Measurements from ENCODE around the gene ATP2A1. TPM values are rescaled to one million over a fixed set of nuclear protein-coding genes. Genes with fewer than 3 reads are reported as not detected.

ATP2A1 gene
- 2.9 TPM for total RNA-seq (2021; ENCODE audit: unreplicated experiment)
- 2.7 TPM for polyA plus RNA-seq (2012; ENCODE audit: insufficient read length)
- percentile 29 among the genes with signal in this experiment for Bru-seq, nascent RNA
- percentile 35 among the genes with signal in this experiment for BruChase-seq, experiment 1, labeled RNA remaining after a 2-hour chase
- percentile 34 among the genes with signal in this experiment for BruChase-seq, experiment 2, labeled RNA remaining after a 6-hour chase
- long read RNA-seq, partial matches to known transcripts: 2 of 2 reads
- long read RNA-seq, other reads (novel, unspliced or antisense): 0 of 2 reads

GRCh38 chr16:28878083-28878926 lies at the start of gene ATP2A1:
Gene ATP2A1 (plus strand): TSS chr16:28878488. CDS start chr16:28878672, 184 bp downstream.
- Histone ChIP-seq H3K36me3 (ENCODE audit: control insufficient read depth, insufficient read depth, low read length) (no peaks in the 10 kb centered on the region; the same call in 1 of the 2 replicates), H3K4me3 (ENCODE audit: low read depth in 2 of 2, low read length in 2 of 2) (peak within 1 kb of the TSS; percentile 70 to 76), H3K9me3 (ENCODE audit: control insufficient read depth, insufficient read depth, low read depth, low read length) (no peaks in the 10 kb centered on the region), H3K4me1 (ENCODE audit: control insufficient read depth, insufficient read depth, low read length) (peaks cover 31% of the 10 kb centered on the region), H3K27ac (ENCODE audit: low read length) (peak within 1 kb of the TSS; percentile 77), H3K27me3 (ENCODE audit: control insufficient read depth, insufficient read depth, low read length) (no peaks in the 10 kb centered on the region)
- ATAC-seq (no peak), DNase-seq (ENCODE audit: low read depth, low spot score) (no peak)
- no peak for TF ChIP-seq TCF7L2 (IDR thresholded peaks at IDR 0.05; ENCODE audit: low read depth, low read length)
- TF ChIP-seq REST (IDR thresholded peaks at IDR 0.05; ENCODE audit: insufficient read depth in 1 of 2, low read depth in 2 of 2, low read length in 1 of 2): no peak
- no peak for TF ChIP-seq CTCF (IDR thresholded peaks at IDR 0.05)
- no peak for TF ChIP-seq POLR2AphosphoS5 (IDR thresholded peaks at IDR 0.05; ENCODE audit: low read depth, low read length)
- no peak for TF ChIP-seq SIN3A (IDR thresholded peaks at IDR 0.05; ENCODE audit: borderline replicate concordance, insufficient read depth, low read depth, low read length)
- in situ Hi-C loops (cut with HindIII; ENCODE audit: low pct_unique_long_range_greater_than_20kb, low sequenced_read_pairs): no loop called here
- intact Hi-C loops (cut with micrococcal nuclease; ENCODE audit: unreplicated experiment): loop anchor here (10.0 kb wide), 1 partner anchor 66 kb away; no protein-coding TSS in a partner anchor
- ChIA-PET CTCF (no interaction called here), POLR2A (no interaction called here)
- BruUV-seq (replicated peaks): no TSS peak

GRCh38 chr16:28829747-28830146 lies 48.5 kb upstream of the ATP2A1 start:
- no peak for ATAC-seq
- no peak for TF ChIP-seq POLR2AphosphoS5 (IDR thresholded peaks at IDR 0.05; ENCODE audit: low read depth, low read length)
- no peak for TF ChIP-seq CTCF (IDR thresholded peaks at IDR 0.05)
- no peak for TF ChIP-seq SIN3A (IDR thresholded peaks at IDR 0.05; ENCODE audit: borderline replicate concordance, insufficient read depth, low read depth, low read length)
- no peak for TF ChIP-seq REST (IDR thresholded peaks at IDR 0.05; ENCODE audit: insufficient read depth in 1 of 2, low read depth in 2 of 2, low read length in 1 of 2)
- TF ChIP-seq TCF7L2 (IDR thresholded peaks at IDR 0.05; ENCODE audit: low read depth, low read length): no peak
- no peak overlapping the region for H3K4me3 ChIP-seq (ENCODE audit: low read depth in 2 of 2, low read length in 2 of 2)
- DNase-seq (ENCODE audit: low read depth, low spot score): no peak
- no peaks in the 10 kb centered on the region for H3K27me3 ChIP-seq (ENCODE audit: control insufficient read depth, insufficient read depth, low read length)
- H3K27ac ChIP-seq (ENCODE audit: low read length): no peak overlapping the region
- intact Hi-C loops (cut with micrococcal nuclease; ENCODE audit: unreplicated experiment) (no loop called here), in situ Hi-C loops (cut with HindIII; ENCODE audit: low pct_unique_long_range_greater_than_20kb, low sequenced_read_pairs) (no loop called here)
- BruUV-seq (replicated peaks): no TSS peak
- ChIA-PET POLR2A (no interaction called here), CTCF (no interaction called here)
- H3K36me3 ChIP-seq (ENCODE audit: control insufficient read depth, insufficient read depth, low read length): peaks cover 85% of the 10 kb centered on the region
- H3K9me3 ChIP-seq (ENCODE audit: control insufficient read depth, insufficient read depth, low read depth, low read length): no peaks in the 10 kb centered on the region
- H3K4me1 ChIP-seq (ENCODE audit: control insufficient read depth, insufficient read depth, low read length): peaks cover 18% of the 10 kb centered on the region

Measured in Panc1 (cell line).